ENCODE results near the gene LPIN2. TPM values are rescaled to one million over a fixed set of nuclear protein-coding genes. Genes with fewer than 3 reads are reported as not detected.

LPIN2 gene
- total and polyA plus RNA-seq, 2 of the 4 experiments (the other 2 are of a cell fraction) = 16.2 to 21.9 TPM

DNA sequence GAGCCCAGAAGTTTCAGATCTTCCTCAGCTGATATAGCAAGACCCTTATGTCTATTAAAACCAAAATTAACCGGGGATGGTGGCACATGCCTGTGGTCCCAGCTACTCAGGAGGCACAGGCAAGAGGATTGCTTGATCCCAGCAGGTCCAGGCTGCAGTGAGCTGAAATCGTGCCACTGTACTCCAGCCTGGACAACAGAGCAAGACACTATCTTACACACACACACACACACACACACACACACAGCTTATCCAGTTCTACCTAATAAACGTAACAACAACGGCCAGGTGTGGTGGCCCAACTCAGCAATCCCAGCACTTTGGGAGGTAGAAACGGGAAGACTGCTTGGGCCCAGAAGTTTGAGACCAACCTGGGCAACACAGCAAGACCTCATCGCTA lies 7.5 kb downstream of the LPIN2 start:
- H4K8ac ChIP-seq (ENCODE audit: low read depth in 2 of 2, low read length in 2 of 2) = no peak overlapping the region
- no peak for ATAC-seq (ENCODE audit: low read depth)
- dilution Hi-C loops (cut with HindIII; ENCODE audit: low sequenced_read_pairs, unreplicated experiment) = no loop called here
- CTCF ChIA-PET = no interaction called here
- no peak overlapping the region for H2BK5ac ChIP-seq (ENCODE audit: low read depth, low read length, poor library complexity, severe bottlenecking)
- DNase-seq = no peak
- H3K9ac ChIP-seq (ENCODE audit: low read depth, low read length) = no peak overlapping the region
- no CpG with 5 or more reads among the region's 6 CpGs for WGBS, 2 experiments (ENCODE audit: extremely low coverage in 2 of 2, insufficient read length in 1 of 2)
- POLR2A ChIA-PET (ENCODE audit: unreplicated experiment) = no interaction called here
- no peak overlapping the region for H3K14ac ChIP-seq (replicated peaks; ENCODE audit: low read depth, low read length)
- intact Hi-C loops (cut with micrococcal nuclease) = loop anchor here (10.0 kb wide), 1 partner anchor 51 kb away; no protein-coding TSS in a partner anchor
- no peak overlapping the region for H3K4ac ChIP-seq (ENCODE audit: low read depth, low read length)
- H3K4me2 ChIP-seq (ENCODE audit: low read depth, low read length) = no peak overlapping the region
- no peak for TF ChIP-seq CEBPB (IDR thresholded peaks at IDR 0.05; ENCODE audit: low read depth, low read length)
- no peak for TF ChIP-seq SMC3 (IDR thresholded peaks at IDR 0.05; ENCODE audit: low read depth, low read length)
- TF ChIP-seq MAZ (IDR thresholded peaks at IDR 0.05; ENCODE audit: borderline replicate concordance, low read depth, low read length) = no peak
- no peak for TF ChIP-seq MAFK (IDR thresholded peaks at IDR 0.05; ENCODE audit: low read depth, low read length)
- TF ChIP-seq CHD1 (IDR thresholded peaks at IDR 0.05; ENCODE audit: low read depth, low read length) = no peak
- no peak for TF ChIP-seq MXI1 (IDR thresholded peaks at IDR 0.05; ENCODE audit: borderline replicate concordance, low read depth, low read length)
- TF ChIP-seq, protein P1, sequence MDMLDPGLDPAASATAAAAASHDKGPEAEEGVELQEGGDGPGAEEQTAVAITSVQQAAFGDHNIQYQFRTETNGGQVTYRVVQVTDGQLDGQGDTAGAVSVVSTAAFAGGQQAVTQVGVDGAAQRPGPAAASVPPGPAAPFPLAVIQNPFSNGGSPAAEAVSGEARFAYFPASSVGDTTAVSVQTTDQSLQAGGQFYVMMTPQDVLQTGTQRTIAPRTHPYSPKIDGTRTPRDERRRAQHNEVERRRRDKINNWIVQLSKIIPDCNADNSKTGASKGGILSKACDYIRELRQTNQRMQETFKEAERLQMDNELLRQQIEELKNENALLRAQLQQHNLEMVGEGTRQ (IDR thresholded peaks at IDR 0.05; ENCODE audit: low read depth, low read length) = no peak
- TF ChIP-seq NFE2L2 (IDR thresholded peaks at IDR 0.05; ENCODE audit: low read depth, low read length) = no peak
- no peak for TF ChIP-seq POLR2A (IDR thresholded peaks at IDR 0.05; ENCODE audit: low read depth, low read length)
- TF ChIP-seq FOS (IDR thresholded peaks at IDR 0.05; ENCODE audit: low read depth, low read length) = no peak
- no peak for TF ChIP-seq RCOR1 (IDR thresholded peaks at IDR 0.05; ENCODE audit: insufficient replicate concordance, low read length)
- no peak for TF ChIP-seq RAD21 (IDR thresholded peaks at IDR 0.05; ENCODE audit: low read length)
- TF ChIP-seq, protein P2, sequence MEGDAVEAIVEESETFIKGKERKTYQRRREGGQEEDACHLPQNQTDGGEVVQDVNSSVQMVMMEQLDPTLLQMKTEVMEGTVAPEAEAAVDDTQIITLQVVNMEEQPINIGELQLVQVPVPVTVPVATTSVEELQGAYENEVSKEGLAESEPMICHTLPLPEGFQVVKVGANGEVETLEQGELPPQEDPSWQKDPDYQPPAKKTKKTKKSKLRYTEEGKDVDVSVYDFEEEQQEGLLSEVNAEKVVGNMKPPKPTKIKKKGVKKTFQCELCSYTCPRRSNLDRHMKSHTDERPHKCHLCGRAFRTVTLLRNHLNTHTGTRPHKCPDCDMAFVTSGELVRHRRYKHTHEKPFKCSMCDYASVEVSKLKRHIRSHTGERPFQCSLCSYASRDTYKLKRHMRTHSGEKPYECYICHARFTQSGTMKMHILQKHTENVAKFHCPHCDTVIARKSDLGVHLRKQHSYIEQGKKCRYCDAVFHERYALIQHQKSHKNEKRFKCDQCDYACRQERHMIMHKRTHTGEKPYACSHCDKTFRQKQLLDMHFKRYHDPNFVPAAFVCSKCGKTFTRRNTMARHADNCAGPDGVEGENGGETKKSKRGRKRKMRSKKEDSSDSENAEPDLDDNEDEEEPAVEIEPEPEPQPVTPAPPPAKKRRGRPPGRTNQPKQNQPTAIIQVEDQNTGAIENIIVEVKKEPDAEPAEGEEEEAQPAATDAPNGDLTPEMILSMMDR (conservative IDR thresholded peaks at IDR 0.05; ENCODE audit: low read depth, low read length) = no peak
- TF ChIP-seq RFX5 (IDR thresholded peaks at IDR 0.05; ENCODE audit: low read depth, low read length) = no peak
- no peak for TF ChIP-seq BHLHE40 (IDR thresholded peaks at IDR 0.05; ENCODE audit: low read depth, low read length)
- TF ChIP-seq, protein P3, sequence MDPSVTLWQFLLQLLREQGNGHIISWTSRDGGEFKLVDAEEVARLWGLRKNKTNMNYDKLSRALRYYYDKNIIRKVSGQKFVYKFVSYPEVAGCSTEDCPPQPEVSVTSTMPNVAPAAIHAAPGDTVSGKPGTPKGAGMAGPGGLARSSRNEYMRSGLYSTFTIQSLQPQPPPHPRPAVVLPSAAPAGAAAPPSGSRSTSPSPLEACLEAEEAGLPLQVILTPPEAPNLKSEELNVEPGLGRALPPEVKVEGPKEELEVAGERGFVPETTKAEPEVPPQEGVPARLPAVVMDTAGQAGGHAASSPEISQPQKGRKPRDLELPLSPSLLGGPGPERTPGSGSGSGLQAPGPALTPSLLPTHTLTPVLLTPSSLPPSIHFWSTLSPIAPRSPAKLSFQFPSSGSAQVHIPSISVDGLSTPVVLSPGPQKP (IDR thresholded peaks at IDR 0.05; ENCODE audit: borderline replicate concordance, low read depth, low read length) = no peak
- no peak overlapping the region for H4K91ac ChIP-seq (ENCODE audit: insufficient read depth, low read depth, low read length)
- H3K27ac ChIP-seq (ENCODE audit: insufficient read depth, low read length) = no peak overlapping the region
- no peak overlapping the region for H2BK15ac ChIP-seq (ENCODE audit: low read depth, low read length)
- peaks cover 6% of the 10 kb centered on the region; the same call in 1 of the 2 replicates for H3K9me3 ChIP-seq (ENCODE audit: control insufficient read depth, insufficient read depth, low read length)
- H3K18ac ChIP-seq (ENCODE audit: low read depth, low read length) = no peak overlapping the region
- no peak overlapping the region for H2AK9ac ChIP-seq (replicated peaks; ENCODE audit: low read depth, low read length, poor library complexity)
- H2BK20ac ChIP-seq (ENCODE audit: low read depth, low read length) = no peak overlapping the region
- H3K4me1 ChIP-seq (ENCODE audit: control insufficient read depth, insufficient read depth, low read length) = peaks cover 10% of the 10 kb centered on the region
- H3K56ac ChIP-seq (ENCODE audit: extremely low read depth, insufficient read depth, low read length) = no peak overlapping the region
- H3K9me1 ChIP-seq (ENCODE audit: insufficient read depth, low read length) = peaks cover 8% of the 10 kb centered on the region; the same call in 1 of the 2 replicates
- no peaks in the 10 kb centered on the region for H3K27me3 ChIP-seq (ENCODE audit: control insufficient read depth, insufficient read depth, low read length)
- peaks cover 23% of the 10 kb centered on the region for H3K36me3 ChIP-seq (ENCODE audit: control insufficient read depth, insufficient read depth, low read length)
- no TSS peak for BruUV-seq (replicated peaks)
- H2BK120ac ChIP-seq (ENCODE audit: low read depth, low read length) = no peak overlapping the region
- H2AK5ac ChIP-seq (ENCODE audit: low read depth, low read length) = peak overlapping the region; percentile 35
- H3K4me3 ChIP-seq (ENCODE audit: insufficient read depth, low read depth, low read length) = no peak overlapping the region
- peaks cover 26 to 63% of the 10 kb centered on the region in 2 experiments for H3K79me1 ChIP-seq (ENCODE audit: low read depth in 1 of 2, low read length in 2 of 2)
- in situ Hi-C loops (cut with MboI; ENCODE audit: low sequenced_read_pairs) = no loop called here
- H2AFZ ChIP-seq (replicated peaks; ENCODE audit: low read length, poor library complexity) = no peak overlapping the region
- peaks cover 33% of the 10 kb centered on the region for H4K20me1 ChIP-seq (ENCODE audit: insufficient read depth, low read length)
- no peak overlapping the region for H4K5ac ChIP-seq (ENCODE audit: low read depth, low read length)
- no peak overlapping the region for H3K23ac ChIP-seq (ENCODE audit: low read depth, low read length)

All from IMR-90 (cell line).